Suppressor macrophage (primary cell): Measurements from ENCODE around the gene GRHL1.

Source experiments
- DNase-seq, 4 experiments: peaks; one replicate each; pipeline ENCODE4 v3.0.0-alpha.2; 2020 to 2022

GRHL1 gene

GRCh38 chr2:9994462-9994861 is 43.0 kb downstream of the GRHL1 start:
- DNase-seq = no peak

- peak in 1 of 4 experiments; percentile 3 for DNase-seq
These were observed 43.6 kb downstream of the GRHL1 start for GRCh38 chr2:9995059-9995458.

GRCh38 chr2:9996321-9996720 is 44.8 kb downstream of the GRHL1 start:
- no peak for DNase-seq

GRCh38 chr2:9997936-9998335 is 46.4 kb downstream of the GRHL1 start:
- no peak for DNase-seq

GRCh38 chr2:9998916-9999654 is 47.6 kb downstream of the GRHL1 start:
- no peak for DNase-seq

- no peak for DNase-seq
These were observed 48.2 kb downstream of the GRHL1 start for GRCh38 chr2:9999693-10000092.

- DNase-seq = no peak
These were observed 49.0 kb downstream of the GRHL1 start for GRCh38 chr2:10000541-10000940.

GRCh38 chr2:10001586-10001985 is 50.1 kb downstream of the GRHL1 start:
- peak in 3 of 4 experiments; percentile 47 to 80 (median 68) for DNase-seq

GRCh38 chr2:10002109-10002508 is 50.6 kb downstream of the GRHL1 start:
- DNase-seq = peak in 2 of 4 experiments; percentile 60 to 65

GRCh38 chr2:10002681-10003080 is 51.2 kb downstream of the GRHL1 start:
- no peak for DNase-seq

GRCh38 chr2:10003206-10004125 is 52.0 kb downstream of the GRHL1 start:
- DNase-seq = no peak

GRCh38 chr2:10004401-10004800 is 52.9 kb downstream of the GRHL1 start:
- DNase-seq = no peak

GRCh38 chr2:10004836-10005235 is 53.3 kb downstream of the GRHL1 start:
- no peak for DNase-seq

GRCh38 chr2:10005461-10006235 is 54.2 kb downstream of the GRHL1 start:
- no peak for DNase-seq

GRCh38 chr2:10006236-10007161 is 55.0 kb downstream of the GRHL1 start:
- DNase-seq = peak in 3 of 4 experiments; percentile 30 to 50 (median 43)

GRCh38 chr2:10007435-10007834 is 55.9 kb downstream of the GRHL1 start:
- no peak for DNase-seq

- no peak for DNase-seq
These were observed 56.7 kb downstream of the GRHL1 start for GRCh38 chr2:10007921-10008808.

GRCh38 chr2:10008809-10009176 is 57.3 kb downstream of the GRHL1 start:
- no peak for DNase-seq

GRCh38 chr2:10009271-10009810 is 57.8 kb downstream of the GRHL1 start:
- no peak for DNase-seq
